T-helper 22 cell (primary cell): Measurements from ENCODE around the gene SP140.
"Not testable (repeated sequence)": the region's sequence is repeated elsewhere in the genome, so short reads cannot be mapped to it uniquely, and the experiment has no call there.

Source experiments
- DNase-seq: peaks from one replicate; pipeline ENCODE4 v3.0.0-alpha.2; 2020; ENCODE audit warnings: low read depth

Gene SP140

DNA sequence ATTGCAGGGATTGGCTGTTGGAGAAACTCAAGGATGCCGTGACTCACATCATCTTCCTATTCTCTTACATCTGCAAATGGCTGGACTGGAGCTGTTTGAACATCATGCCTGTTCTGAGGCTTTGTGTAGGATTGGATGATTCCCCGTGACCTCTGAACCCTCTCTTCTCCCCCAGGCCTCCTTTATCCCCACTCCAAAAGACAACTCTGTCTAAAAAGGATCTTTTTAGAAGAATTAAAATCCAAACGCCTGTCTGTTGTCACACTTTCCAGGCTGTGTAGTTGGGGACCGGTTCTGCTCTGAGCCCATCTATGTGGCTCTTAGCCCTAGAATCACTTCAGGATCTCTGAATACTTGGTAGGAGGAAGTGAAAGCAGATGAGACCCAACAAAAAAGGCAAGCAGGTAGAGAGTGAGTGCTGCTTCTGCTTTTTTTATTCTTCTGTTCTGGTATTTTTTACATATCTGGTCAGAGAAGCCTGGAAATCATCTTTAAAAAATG lies 565 bp downstream of the SP140 start:
- no peak for DNase-seq

GRCh38 chr2:230227216-230227615 lies 1.7 kb downstream of the SP140 start:
- no peak for DNase-seq

DNA sequence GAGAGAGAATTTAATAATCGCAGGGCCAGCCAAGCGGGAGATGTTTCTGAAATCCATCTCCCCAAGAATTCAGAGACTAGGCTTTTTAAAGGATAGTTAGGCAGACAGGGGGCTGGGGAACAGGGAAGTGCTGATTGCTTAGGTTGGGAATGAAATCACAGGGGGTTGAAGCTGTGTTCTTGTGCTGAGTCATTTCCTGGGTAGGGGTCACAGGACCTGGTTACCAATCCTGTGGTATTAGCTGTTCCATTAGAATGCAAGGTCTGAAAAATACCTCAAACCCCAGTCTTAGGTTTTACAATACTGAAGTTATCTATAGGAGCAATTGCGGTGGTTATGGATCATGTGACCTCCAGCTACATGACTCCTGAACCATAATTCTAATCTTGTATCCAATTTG lies 4.6 kb downstream of the SP140 start:
- no peak for DNase-seq

DNA sequence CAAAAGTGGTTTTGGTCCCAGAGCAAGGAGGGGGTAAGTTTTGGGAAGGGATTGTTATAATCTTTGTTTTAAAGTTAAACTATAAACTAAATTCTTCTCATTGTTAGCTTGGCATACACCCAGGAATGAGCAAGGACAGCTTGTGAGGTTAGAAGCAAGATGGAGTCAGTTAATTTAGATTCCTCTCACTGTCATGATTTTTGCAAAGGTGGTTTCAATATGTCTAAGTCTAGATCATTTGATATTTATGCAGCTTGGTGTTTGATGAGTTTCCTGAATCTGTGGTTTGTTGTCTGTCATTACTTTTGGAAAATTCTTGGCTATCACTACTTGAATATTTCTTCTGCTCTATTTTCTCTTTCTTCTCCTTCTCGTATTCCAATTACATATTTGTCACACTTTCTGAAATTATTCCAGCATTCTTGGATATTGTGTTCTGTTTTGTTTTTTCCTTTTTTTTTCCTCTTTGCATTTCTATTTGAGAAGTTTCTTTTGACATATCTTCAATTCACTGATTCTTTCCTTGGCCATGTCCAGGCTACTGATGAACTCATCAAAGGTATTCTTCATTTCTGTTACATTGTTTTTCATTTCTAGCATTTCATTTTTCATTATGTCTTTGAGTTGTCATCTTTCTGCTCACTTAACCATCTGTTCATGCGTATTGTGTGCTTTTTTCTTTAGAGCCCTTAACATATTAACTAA lies 5.1 kb downstream of the SP140 start:
- DNase-seq, result no peak

GRCh38 chr2:230231251-230231650 lies 5.7 kb downstream of the SP140 start:
- no peak for DNase-seq

- no peak for DNase-seq
Observed at GRCh38 chr2:230234122-230234722, 8.7 kb downstream of the SP140 start.

DNA sequence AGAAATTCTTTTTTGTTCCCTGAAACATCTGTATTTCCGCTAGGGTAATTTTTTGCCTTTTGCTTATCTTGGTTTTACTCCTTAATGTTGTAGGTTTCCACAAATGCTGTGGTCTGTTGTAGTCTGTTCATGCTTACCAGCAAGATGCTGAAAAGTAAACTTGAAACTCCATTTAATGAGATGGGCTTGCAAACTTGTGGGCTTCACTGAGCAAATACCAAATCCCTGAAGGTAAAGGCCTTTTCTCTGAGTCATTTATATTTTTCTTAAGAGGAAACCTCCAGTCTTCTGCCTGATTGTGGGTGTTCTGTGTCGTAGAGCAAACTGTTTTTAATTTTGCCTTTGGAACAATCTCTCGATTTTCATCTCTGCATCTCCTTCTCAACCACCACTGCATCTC lies 9.3 kb downstream of the SP140 start:
- no peak for DNase-seq

- DNase-seq, result no peak
Observed at GRCh38 chr2:230244211-230244610, 18.7 kb downstream of the SP140 start.

GRCh38 chr2:230246206-230246605 lies 20.7 kb downstream of the SP140 start:
- DNase-seq, result no peak

DNA sequence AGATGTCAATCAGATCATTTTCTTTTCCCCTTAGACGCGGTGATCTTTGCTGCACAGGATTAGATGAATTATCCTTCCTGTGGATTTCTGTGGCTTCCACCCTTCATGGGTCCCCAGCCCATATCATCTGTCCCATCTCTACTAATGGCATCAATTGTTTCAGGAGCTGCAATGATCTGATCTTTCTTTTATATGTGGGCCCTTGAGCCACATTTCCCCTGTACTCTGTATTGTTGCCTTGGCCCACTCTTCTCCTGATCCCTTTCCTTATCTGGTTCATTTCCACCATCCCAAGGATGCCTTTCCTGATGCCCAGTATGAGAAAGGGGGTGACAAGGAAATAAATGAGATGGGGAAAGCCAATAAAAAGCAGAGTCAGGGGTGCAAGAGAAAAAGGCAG lies 24.7 kb downstream of the SP140 start:
- DNase-seq, result no peak

- DNase-seq, result peak; percentile 42
Observed at GRCh38 chr2:230254152-230254881, 28.8 kb downstream of the SP140 start.

GRCh38 chr2:230256733-230257332 lies 31.3 kb downstream of the SP140 start:
- DNase-seq, result no peak

- DNase-seq, result no peak
Observed at GRCh38 chr2:230258483-230258882, 32.9 kb downstream of the SP140 start.

DNA sequence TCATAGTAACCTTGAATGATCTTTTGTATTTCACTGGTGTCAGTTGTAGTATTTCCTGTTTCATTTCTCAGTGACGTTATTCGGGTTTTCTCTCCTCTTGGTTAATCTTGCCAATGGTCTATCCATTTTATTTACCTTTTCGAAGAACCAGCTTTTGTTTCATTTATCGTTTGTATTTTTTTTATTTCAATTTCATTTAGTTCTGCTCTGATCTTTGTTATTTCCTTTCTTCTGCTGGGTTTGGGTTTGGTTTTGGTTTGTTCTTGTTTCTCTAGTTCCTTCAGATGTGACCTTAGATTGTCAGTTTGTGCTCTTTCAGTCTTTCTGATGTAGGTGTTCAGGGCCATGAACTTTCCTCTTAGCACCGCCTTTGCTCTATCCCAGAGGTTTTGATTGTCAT lies 36.7 kb downstream of the SP140 start:
- DNase-seq, result no peak

DNA sequence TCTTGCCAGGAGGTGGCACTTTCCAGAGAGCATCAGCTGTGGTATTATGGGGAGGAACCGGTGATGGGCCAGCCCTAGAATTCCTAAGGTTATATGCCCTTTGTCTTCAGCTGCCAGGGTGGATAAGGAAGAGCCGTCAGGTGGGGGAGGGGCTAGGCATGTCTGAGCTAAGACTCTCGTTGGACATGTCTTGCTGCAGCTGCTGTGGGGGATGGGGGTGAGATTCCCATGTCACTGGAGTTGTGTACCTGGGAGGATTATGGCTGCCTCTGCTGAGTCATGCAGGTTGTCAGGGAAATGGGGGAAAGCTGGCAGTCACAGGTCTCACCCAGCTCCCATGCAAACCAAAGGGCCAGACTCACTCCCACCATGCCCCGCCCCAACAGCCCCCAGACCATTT lies 39.4 kb downstream of the SP140 start:
- DNase-seq, result not testable (repeated sequence)

- no peak for DNase-seq
Observed at GRCh38 chr2:230266638-230267037, 41.1 kb downstream of the SP140 start.

DNA sequence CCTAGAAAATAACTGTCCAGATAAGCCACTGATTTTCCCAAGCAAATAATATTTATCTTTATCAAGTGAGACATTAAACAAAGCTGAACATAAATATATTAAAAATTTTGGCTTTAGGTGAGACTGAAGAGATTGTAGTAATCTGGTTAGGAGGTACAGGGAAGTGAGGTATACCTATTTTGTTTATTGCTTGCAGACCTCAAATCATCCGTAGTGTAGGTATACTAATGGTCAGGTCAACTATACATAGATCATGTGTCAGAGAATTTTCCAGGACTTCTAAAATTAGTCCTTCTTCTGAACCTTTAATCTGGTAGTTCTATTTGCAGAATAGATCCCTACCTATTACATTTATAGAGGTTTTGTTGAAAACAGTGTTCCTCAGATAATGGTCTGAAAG lies 41.5 kb downstream of the SP140 start:
- no peak for DNase-seq

DNA sequence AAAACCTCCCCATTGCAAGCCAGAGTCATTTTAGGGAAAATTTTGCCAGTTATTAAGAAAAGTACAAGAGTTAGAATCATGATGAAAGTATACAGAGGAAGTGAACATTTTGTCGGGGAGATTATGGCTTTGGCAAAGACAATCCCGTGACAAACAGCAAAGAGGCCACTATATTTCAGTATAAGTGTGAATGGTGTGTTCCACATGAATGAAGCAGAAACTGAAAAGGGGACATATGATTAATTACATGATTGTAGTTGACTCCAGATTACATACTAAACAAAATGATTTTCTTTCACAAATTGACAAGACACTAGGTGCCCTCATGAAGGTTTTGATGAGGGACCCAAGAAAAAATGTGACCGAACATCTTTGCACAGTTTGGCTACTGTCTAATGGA lies 42.0 kb downstream of the SP140 start:
- DNase-seq, result no peak

- DNase-seq, result no peak
Observed at GRCh38 chr2:230268606-230269243, 43.2 kb downstream of the SP140 start.

DNA sequence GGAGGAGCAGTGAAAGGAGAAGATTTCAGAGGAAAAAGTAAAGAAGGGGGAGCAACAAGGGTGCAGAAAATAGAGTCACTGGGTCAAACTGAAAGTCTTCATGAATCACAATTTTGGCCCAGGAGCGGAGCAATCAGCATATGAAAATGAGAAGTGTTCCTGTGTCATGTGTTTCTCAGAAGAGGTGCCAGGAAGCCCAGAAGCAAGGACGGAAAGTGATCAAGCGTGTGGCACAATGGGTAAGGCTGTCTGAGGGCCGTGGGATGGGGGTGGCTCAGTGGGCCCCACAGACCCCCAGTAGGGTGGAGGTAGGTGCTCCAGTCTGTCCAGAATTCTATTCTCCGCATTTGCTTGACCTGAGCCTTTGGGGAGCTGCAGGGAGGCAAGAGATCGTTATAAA lies 44.2 kb downstream of the SP140 start:
- no peak for DNase-seq

DNA sequence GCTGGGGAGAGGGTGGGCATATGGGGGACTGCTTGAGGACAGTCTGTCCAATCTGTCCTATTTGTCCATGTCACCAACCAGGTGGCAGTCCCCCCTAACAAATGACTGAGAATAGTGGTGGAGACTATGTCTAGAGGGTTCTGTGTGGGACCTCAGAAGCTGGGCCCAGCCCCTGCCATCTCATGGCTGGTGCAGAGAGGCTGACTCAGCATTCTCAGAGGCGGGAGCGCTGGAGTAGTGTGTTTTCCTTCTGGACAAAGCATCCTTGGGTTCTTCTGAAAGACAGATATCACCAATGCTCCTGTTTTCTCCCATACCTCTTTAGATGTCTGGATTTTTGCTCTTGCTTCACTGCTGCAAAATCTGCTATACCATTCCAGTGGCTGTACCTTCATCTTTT lies 57.4 kb downstream of the SP140 start:
- DNase-seq, result no peak

DNA sequence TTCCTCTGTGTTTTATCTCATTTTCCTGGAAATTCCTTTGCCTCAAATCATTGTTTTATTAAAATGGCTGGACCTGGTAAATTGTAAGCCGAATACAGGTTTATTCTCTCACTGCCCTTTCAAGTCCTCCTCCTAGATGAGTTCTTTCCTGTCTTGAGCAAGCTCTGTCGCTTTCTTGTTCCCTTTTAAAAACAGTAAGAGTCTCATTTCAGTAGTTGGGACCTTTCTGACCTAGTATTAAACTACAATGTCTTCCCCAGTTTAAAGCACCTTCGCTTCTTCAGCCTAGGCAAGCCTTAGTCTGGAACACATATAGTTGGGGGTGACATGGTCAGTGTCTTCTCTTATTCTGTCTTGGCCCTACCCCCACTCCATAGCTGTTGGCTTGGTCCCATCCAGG lies 60.5 kb downstream of the SP140 start:
- DNase-seq, result no peak
